B cell (primary cell): ENCODE data around the gene TSTD2.

Experiments
- EZH2 ChIP-seq: IDR thresholded peaks from 2 replicates; pipeline ENCODE4 v1.6.1; 2012; ENCODE audit warnings: borderline replicate concordance, low read depth, mild to moderate bottlenecking, moderate library complexity, low read length; ENCODE audit not compliant: insufficient read depth, poor library complexity, severe bottlenecking
- TF ChIP-seq, protein P1 (sequence below): fragments of 200-600 bp; IDR thresholded peaks from one replicate; pipeline ENCODE4 v1.8.0; 2022; ENCODE audit warnings: antibody characterized with exemption, mild to moderate bottlenecking

GRCh38 chr9:97554566-97555075 is 78.5 kb downstream of the TSTD2 start:
- TF ChIP-seq, protein P1, sequence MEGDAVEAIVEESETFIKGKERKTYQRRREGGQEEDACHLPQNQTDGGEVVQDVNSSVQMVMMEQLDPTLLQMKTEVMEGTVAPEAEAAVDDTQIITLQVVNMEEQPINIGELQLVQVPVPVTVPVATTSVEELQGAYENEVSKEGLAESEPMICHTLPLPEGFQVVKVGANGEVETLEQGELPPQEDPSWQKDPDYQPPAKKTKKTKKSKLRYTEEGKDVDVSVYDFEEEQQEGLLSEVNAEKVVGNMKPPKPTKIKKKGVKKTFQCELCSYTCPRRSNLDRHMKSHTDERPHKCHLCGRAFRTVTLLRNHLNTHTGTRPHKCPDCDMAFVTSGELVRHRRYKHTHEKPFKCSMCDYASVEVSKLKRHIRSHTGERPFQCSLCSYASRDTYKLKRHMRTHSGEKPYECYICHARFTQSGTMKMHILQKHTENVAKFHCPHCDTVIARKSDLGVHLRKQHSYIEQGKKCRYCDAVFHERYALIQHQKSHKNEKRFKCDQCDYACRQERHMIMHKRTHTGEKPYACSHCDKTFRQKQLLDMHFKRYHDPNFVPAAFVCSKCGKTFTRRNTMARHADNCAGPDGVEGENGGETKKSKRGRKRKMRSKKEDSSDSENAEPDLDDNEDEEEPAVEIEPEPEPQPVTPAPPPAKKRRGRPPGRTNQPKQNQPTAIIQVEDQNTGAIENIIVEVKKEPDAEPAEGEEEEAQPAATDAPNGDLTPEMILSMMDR, result no peak
- TF ChIP-seq EZH2, result no peak
